ENCODE data around the gene RPL36A. TPM values are rescaled to one million over a fixed set of nuclear protein-coding genes. Genes with fewer than 3 reads are reported as not detected.

RPL36A gene
- total and polyA plus RNA-seq, 2 of the 13 experiments (the other 11 are each of a cell fraction or from before 2014, with no cell fraction given) = 1,152 to 1,716 TPM

DNA sequence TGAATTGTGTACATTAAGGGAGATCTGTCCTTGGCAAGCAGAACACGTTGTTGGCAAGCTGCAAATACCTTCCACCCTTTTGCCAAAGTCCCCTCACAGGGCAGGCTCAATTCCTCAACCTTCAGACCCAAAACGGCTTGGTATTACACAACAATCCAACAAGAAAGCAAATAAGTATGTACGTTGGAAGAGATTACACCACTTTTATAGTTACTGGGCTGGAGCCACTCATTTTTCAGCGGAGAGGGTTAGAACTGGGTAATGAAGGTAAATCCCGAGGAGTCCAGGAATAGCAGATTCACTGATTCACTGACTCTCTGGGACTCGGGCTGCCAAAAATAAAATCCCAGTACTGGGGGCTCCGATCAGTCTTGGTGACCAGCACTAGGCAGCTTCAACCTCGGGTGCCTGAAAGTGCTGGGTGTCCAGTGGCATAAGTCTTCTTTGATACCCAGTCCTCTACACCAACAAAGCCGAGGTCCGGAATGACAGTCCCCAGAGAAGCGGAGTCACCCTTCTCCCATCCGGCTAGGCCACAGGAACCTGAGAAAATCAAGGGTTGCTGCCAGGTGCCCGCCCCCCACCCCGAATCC, 42.9 kb upstream of the RPL36A start (continued):
- TF ChIP-seq KAT2B (IDR thresholded peaks at IDR 0.05; ENCODE audit: borderline replicate concordance, low read depth, low read length) (no peak), JUND (CRISPR knock-in tag; IDR thresholded peaks at IDR 0.05) (no peak), SIX1 (CRISPR knock-in tag; IDR thresholded peaks at IDR 0.05; ENCODE audit: borderline replicate concordance) (no peak), ZNF414 (CRISPR knock-in tag; IDR thresholded peaks at IDR 0.05) (0 out of 2 replicates have a peak, but pooled peaks have one; percentile 5), ZNF646 (CRISPR knock-in tag; IDR thresholded peaks at IDR 0.05) (no peak), KDM5A (IDR thresholded peaks at IDR 0.05; ENCODE audit: borderline replicate concordance, low read length) (0 out of 2 replicates have a peak, but pooled peaks have one; percentile 21), ZNF234 (CRISPR knock-in tag; conservative IDR thresholded peaks at IDR 0.05) (no peak), CEBPB (IDR thresholded peaks at IDR 0.05; ENCODE audit: borderline replicate concordance, low read depth, low read length) (peak; percentile 73), ZFP90 (CRISPR knock-in tag; IDR thresholded peaks at IDR 0.05; ENCODE audit: borderline replicate concordance) (no peak), BATF2 (CRISPR knock-in tag; IDR thresholded peaks at IDR 0.05) (no peak), THAP8 (CRISPR knock-in tag; IDR thresholded peaks at IDR 0.05; ENCODE audit: borderline replicate concordance) (0 out of 2 replicates have a peak, but pooled peaks have one; percentile 60), HNF4A (CRISPR knock-in tag; IDR thresholded peaks at IDR 0.05) (peak; percentile 54), CEBPG (CRISPR knock-in tag; IDR thresholded peaks at IDR 0.05) (peak; percentile 60), PAXIP1 (CRISPR knock-in tag; conservative IDR thresholded peaks at IDR 0.05) (no peak), ZNF3 (CRISPR knock-in tag; IDR thresholded peaks at IDR 0.05) (no peak), ZNF563 (CRISPR knock-in tag; IDR thresholded peaks at IDR 0.05) (no peak), ZFAT (CRISPR knock-in tag; conservative IDR thresholded peaks at IDR 0.05) (peak; percentile 94), ZNF337 (CRISPR knock-in tag; IDR thresholded peaks at IDR 0.05; ENCODE audit: borderline replicate concordance, low read depth) (no peak)
